Neural progenitor cell (in vitro differentiated cells): ENCODE results near the gene IL3RA. TPM values are rescaled to one million over a fixed set of nuclear protein-coding genes. Genes with fewer than 3 reads are reported as not detected.

Experiments used
- DNase-seq: peaks from one replicate; pipeline ENCODE4 v3.0.0-alpha.2; 2016; ENCODE audit warnings: low spot score
- H2AFZ ChIP-seq: fragments of 200-600 bp; sonication (generic); replicated peaks from 2 replicates; pipeline ENCODE4 v1.6.1; 2016; ENCODE audit warnings: antibody characterized with exemption
- H3F3A ChIP-seq: fragments of 200-600 bp; sonication (generic); 2 replicates; pipeline ENCODE4 v1.6.1; 2016; ENCODE audit warnings: antibody characterized with exemption, low read depth
- H3K27ac ChIP-seq: fragments of 200-600 bp; sonication (generic); 2 replicates; pipeline ENCODE4 v1.5.1; 2016; ENCODE audit warnings: mild to moderate bottlenecking
- H3K27me3 ChIP-seq: fragments of 200-600 bp; sonication (generic); 2 replicates; pipeline ENCODE4 v1.6.1; 2016; ENCODE audit warnings: mild to moderate bottlenecking, moderate library complexity
- H3K36me3 ChIP-seq: fragments of 200-600 bp; sonication (generic); 2 replicates; pipeline ENCODE4 v1.5.1; 2016
- H3K4me1 ChIP-seq: fragments of 200-600 bp; sonication (generic); 2 replicates; pipeline ENCODE4 v1.6.1; 2016; ENCODE audit warnings: mixed run types
- H3K4me2 ChIP-seq: fragments of 200-600 bp; sonication (generic); 2 replicates; pipeline ENCODE4 v1.6.1; 2016
- H3K4me3 ChIP-seq: fragments of 200-600 bp; sonication (generic); 2 replicates; pipeline ENCODE4 v1.5.1; 2016
- H3K79me2 ChIP-seq: fragments of 200-600 bp; sonication (generic); 2 replicates; pipeline ENCODE4 v1.6.1; 2016; ENCODE audit warnings: low read depth
- H3K9ac ChIP-seq: fragments of 200-600 bp; sonication (generic); 2 replicates; pipeline ENCODE4 v1.6.1; 2016
- H3K9me3 ChIP-seq: fragments of 200-600 bp; sonication (generic); 2 replicates; pipeline ENCODE4 v1.5.1; 2016; ENCODE audit warnings: low read depth
- H4K20me1 ChIP-seq: fragments of 200-600 bp; sonication (generic); 2 replicates; pipeline ENCODE4 v1.6.1; 2016; ENCODE audit warnings: low read depth
- H3K27ac Mint-ChIP-seq: 3 replicates; pipeline ENCODE4 v1.8.0; 2021; ENCODE audit warnings: mixed read lengths
- H3K27me3 Mint-ChIP-seq: 2 replicates; pipeline ENCODE4 v1.8.0; 2022; ENCODE audit warnings: low read depth, mild to moderate bottlenecking, inconsistent platforms, moderate library complexity, mixed read lengths; ENCODE audit not compliant: insufficient read depth
- H3K36me3 Mint-ChIP-seq: 3 replicates; pipeline ENCODE4 v1.8.0; 2021; ENCODE audit warnings: mixed read lengths
- H3K4me1 Mint-ChIP-seq: 3 replicates; pipeline ENCODE4 v1.8.0; 2021; ENCODE audit warnings: mixed read lengths
- H3K4me3 Mint-ChIP-seq: 3 replicates; pipeline ENCODE4 v1.8.0; 2021; ENCODE audit warnings: mild to moderate bottlenecking, moderate library complexity, mixed read lengths
- H3K9me3 Mint-ChIP-seq: 3 replicates; pipeline ENCODE4 v1.8.0; 2020; ENCODE audit warnings: mixed read lengths
- CTCF ChIP-seq: fragments of 200-600 bp; sonication (generic); IDR thresholded peaks from 2 replicates; pipeline ENCODE4 v1.5.1; 2017; ENCODE audit warnings: antibody characterized with exemption, mild to moderate bottlenecking
- EZH2 ChIP-seq: fragments of 200-600 bp; sonication (generic); IDR thresholded peaks from 2 replicates; pipeline ENCODE4 v1.6.1; 2017; ENCODE audit warnings: antibody characterized with exemption, mild to moderate bottlenecking, moderate library complexity
- EZH2phosphoT487 ChIP-seq: fragments of 200-600 bp; sonication (generic); IDR thresholded peaks from 2 replicates; pipeline ENCODE4 v1.6.1; 2017; ENCODE audit warnings: antibody characterized with exemption
- total RNA-seq: library from RNA; depleted of rRNA; stranded (reverse); fragments of >200 nt; gene quantifications from 2 replicates; pipeline ENCODE4 v1.2.3, GENCODE V29; 2015; ENCODE audit warnings: low replicate concordance

Gene IL3RA
- total RNA-seq, 1 donor from 2014 or later: not detected

- H3K27me3 ChIP-seq: no peaks in the 10 kb centered on the region
- H3K9ac ChIP-seq: no peak overlapping the region
- peaks cover 51% of the 10 kb centered on the region for H3K79me2 ChIP-seq
- peaks cover 4% of the 10 kb centered on the region for H3K27me3 Mint-ChIP-seq
- no peaks in the 10 kb centered on the region for H3K9me3 ChIP-seq
- no peak overlapping the region for H2AFZ ChIP-seq
- H3K4me1 Mint-ChIP-seq: peaks cover 27% of the 10 kb centered on the region
- H3F3A ChIP-seq: peaks cover 18% of the 10 kb centered on the region
- no peaks in the 10 kb centered on the region for H3K9me3 Mint-ChIP-seq
- no peak for DNase-seq
- H3K4me2 ChIP-seq: peak overlapping the region; percentile 94
- no peak overlapping the region for H3K4me3 ChIP-seq
- H3K27ac ChIP-seq: peak overlapping the region; percentile 58
- H3K4me1 ChIP-seq: peaks cover 19% of the 10 kb centered on the region
- peaks cover 26% of the 10 kb centered on the region for H4K20me1 ChIP-seq
- H3K36me3 Mint-ChIP-seq: peaks cover 15% of the 10 kb centered on the region
- H3K27ac Mint-ChIP-seq: peak overlapping the region; percentile 81
- H3K36me3 ChIP-seq: peaks cover 4% of the 10 kb centered on the region
- H3K4me3 Mint-ChIP-seq: peak overlapping the region; percentile 92
- no peak for TF ChIP-seq EZH2phosphoT487
- no peak for TF ChIP-seq EZH2
- TF ChIP-seq CTCF: no peak
Measured at GRCh38 chrX:1394731-1395501, 58.3 kb downstream of the IL3RA start.

GRCh38 chrX:1395646-1396216 lies 59.1 kb downstream of the IL3RA start:
- Histone ChIP-seq H2AFZ (no peak overlapping the region), H3K79me2 (peaks cover 43% of the 10 kb centered on the region), H3K4me3 (no peak overlapping the region), H3F3A (peaks cover 21% of the 10 kb centered on the region), H3K27me3 (no peaks in the 10 kb centered on the region), H3K9ac (no peak overlapping the region), H3K4me2 (no peak overlapping the region), H3K9me3 (no peaks in the 10 kb centered on the region), H3K4me1 (peaks cover 13% of the 10 kb centered on the region), H3K36me3 (no peaks in the 10 kb centered on the region), H4K20me1 (peaks cover 18% of the 10 kb centered on the region), H3K27ac (no peak overlapping the region)
- Mint-ChIP-seq H3K27ac (peak overlapping the region; percentile 0), H3K9me3 (no peaks in the 10 kb centered on the region), H3K4me3 (peak overlapping the region; percentile 14), H3K4me1 (peaks cover 27% of the 10 kb centered on the region), H3K36me3 (peaks cover 15% of the 10 kb centered on the region), H3K27me3 (peaks cover 4% of the 10 kb centered on the region)
- TF ChIP-seq CTCF (no peak), EZH2phosphoT487 (no peak), EZH2 (no peak)
- DNase-seq: no peak

- Mint-ChIP-seq H3K27me3 (peaks cover 2% of the 10 kb centered on the region), H3K36me3 (peaks cover 11% of the 10 kb centered on the region), H3K27ac (no peak overlapping the region), H3K4me3 (no peak overlapping the region), H3K9me3 (no peaks in the 10 kb centered on the region), H3K4me1 (peaks cover 22% of the 10 kb centered on the region)
- Histone ChIP-seq H3K27ac (no peak overlapping the region), H3K79me2 (peaks cover 32% of the 10 kb centered on the region), H3K4me1 (peaks cover 8% of the 10 kb centered on the region), H3K9me3 (no peaks in the 10 kb centered on the region), H3K9ac (no peak overlapping the region), H3K27me3 (no peaks in the 10 kb centered on the region), H3F3A (peaks cover 18% of the 10 kb centered on the region), H3K4me2 (no peak overlapping the region), H2AFZ (no peak overlapping the region), H3K36me3 (no peaks in the 10 kb centered on the region), H4K20me1 (peaks cover 7% of the 10 kb centered on the region), H3K4me3 (no peak overlapping the region)
- TF ChIP-seq EZH2 (no peak), EZH2phosphoT487 (no peak), CTCF (no peak)
- DNase-seq: no peak
Measured at GRCh38 chrX:1397001-1397400, 60.4 kb downstream of the IL3RA start.
